ENCODE data around the gene RPTOR.

- TF ChIP-seq, protein P1, sequence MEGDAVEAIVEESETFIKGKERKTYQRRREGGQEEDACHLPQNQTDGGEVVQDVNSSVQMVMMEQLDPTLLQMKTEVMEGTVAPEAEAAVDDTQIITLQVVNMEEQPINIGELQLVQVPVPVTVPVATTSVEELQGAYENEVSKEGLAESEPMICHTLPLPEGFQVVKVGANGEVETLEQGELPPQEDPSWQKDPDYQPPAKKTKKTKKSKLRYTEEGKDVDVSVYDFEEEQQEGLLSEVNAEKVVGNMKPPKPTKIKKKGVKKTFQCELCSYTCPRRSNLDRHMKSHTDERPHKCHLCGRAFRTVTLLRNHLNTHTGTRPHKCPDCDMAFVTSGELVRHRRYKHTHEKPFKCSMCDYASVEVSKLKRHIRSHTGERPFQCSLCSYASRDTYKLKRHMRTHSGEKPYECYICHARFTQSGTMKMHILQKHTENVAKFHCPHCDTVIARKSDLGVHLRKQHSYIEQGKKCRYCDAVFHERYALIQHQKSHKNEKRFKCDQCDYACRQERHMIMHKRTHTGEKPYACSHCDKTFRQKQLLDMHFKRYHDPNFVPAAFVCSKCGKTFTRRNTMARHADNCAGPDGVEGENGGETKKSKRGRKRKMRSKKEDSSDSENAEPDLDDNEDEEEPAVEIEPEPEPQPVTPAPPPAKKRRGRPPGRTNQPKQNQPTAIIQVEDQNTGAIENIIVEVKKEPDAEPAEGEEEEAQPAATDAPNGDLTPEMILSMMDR (conservative IDR thresholded peaks at IDR 0.05 in 1 of 2, IDR thresholded peaks at IDR 0.05 in 1 of 2; ENCODE audit: low read depth in 1 of 2, low read length in 2 of 2) = no peak
- no peak for TF ChIP-seq EZH2 (IDR thresholded peaks at IDR 0.05; ENCODE audit: low read length, missing control alignments)
Measured at GRCh38 chr17:80793851-80794267, 249.2 kb downstream of the RPTOR start.
